Neural crest cell (in vitro differentiated cells): ENCODE data around the gene VPS8. TPM values are rescaled to one million over a fixed set of nuclear protein-coding genes. Genes with fewer than 3 reads are reported as not detected.

Source experiments
- DNase-seq: peaks from one replicate; pipeline ENCODE4 v3.0.0; 2021; ENCODE audit warnings: low read depth, mixed read lengths, low spot score
- H3K27ac Mint-ChIP-seq: one replicate; pipeline ENCODE4 v1.8.0; 2021; ENCODE audit warnings: mild to moderate bottlenecking, mixed read lengths; ENCODE audit not compliant: unreplicated experiment
- H3K27me3 Mint-ChIP-seq: 2 replicates; pipeline ENCODE4 v1.8.0; 2021; ENCODE audit warnings: low read depth, mild to moderate bottlenecking, mixed read lengths
- H3K36me3 Mint-ChIP-seq: 2 replicates; pipeline ENCODE4 v1.8.0; 2021; ENCODE audit warnings: low read depth, mild to moderate bottlenecking, mixed read lengths
- H3K4me1 Mint-ChIP-seq: 2 replicates; pipeline ENCODE4 v1.8.0; 2021; ENCODE audit warnings: mixed read lengths
- H3K4me3 Mint-ChIP-seq: one replicate; pipeline ENCODE4 v1.8.0; 2021; ENCODE audit warnings: mild to moderate bottlenecking, mixed read lengths
- H3K9me3 Mint-ChIP-seq: 2 replicates; pipeline ENCODE4 v1.8.0; 2021; ENCODE audit warnings: mixed read lengths
- total RNA-seq: library from RNA; stranded (reverse); gene quantifications from 2 replicates; pipeline ENCODE4 v1.2.1, GENCODE V29; 2021
- TF ChIP-seq, protein P1 (sequence below): fragments of 200-600 bp; sonication (generic); conservative IDR thresholded peaks from 2 replicates; pipeline ENCODE4 v1.5.0; 2021; ENCODE audit warnings: antibody characterized with exemption, mild to moderate bottlenecking

The VPS8 gene
- total RNA-seq, 1 donor from 2014 or later = 55.7 TPM

DNA sequence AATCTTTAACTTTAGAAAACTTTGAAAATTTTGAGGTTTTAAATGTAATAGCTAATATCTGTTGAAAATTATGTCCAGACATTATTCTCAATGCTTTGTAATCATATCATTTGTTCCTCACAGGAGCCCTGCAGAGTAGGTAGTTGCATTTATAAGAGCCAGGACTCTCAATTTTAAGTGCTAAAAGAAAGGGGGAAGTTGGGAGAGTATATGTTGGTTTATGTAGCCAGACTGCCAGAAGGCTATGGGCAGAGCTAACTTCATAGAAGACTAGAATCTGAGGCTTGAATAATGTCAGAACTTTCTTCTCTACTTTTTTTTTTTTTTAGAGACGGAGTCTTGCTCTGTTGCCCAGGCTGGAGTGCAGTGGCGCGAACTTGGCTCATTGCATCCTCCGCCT lies 9.1 kb downstream of the VPS8 start:
- H3K27ac Mint-ChIP-seq = no peak overlapping the region
- TF ChIP-seq, protein P1, sequence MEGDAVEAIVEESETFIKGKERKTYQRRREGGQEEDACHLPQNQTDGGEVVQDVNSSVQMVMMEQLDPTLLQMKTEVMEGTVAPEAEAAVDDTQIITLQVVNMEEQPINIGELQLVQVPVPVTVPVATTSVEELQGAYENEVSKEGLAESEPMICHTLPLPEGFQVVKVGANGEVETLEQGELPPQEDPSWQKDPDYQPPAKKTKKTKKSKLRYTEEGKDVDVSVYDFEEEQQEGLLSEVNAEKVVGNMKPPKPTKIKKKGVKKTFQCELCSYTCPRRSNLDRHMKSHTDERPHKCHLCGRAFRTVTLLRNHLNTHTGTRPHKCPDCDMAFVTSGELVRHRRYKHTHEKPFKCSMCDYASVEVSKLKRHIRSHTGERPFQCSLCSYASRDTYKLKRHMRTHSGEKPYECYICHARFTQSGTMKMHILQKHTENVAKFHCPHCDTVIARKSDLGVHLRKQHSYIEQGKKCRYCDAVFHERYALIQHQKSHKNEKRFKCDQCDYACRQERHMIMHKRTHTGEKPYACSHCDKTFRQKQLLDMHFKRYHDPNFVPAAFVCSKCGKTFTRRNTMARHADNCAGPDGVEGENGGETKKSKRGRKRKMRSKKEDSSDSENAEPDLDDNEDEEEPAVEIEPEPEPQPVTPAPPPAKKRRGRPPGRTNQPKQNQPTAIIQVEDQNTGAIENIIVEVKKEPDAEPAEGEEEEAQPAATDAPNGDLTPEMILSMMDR = no peak
- no peaks in the 10 kb centered on the region for H3K36me3 Mint-ChIP-seq
- no peaks in the 10 kb centered on the region for H3K9me3 Mint-ChIP-seq
- no peak for DNase-seq
- H3K4me3 Mint-ChIP-seq = no peak overlapping the region
- H3K4me1 Mint-ChIP-seq = no peaks in the 10 kb centered on the region
- no peaks in the 10 kb centered on the region for H3K27me3 Mint-ChIP-seq

- no peaks in the 10 kb centered on the region for H3K27me3 Mint-ChIP-seq
- DNase-seq = no peak
Observed at GRCh38 chr3:184822081-184822480, 10.1 kb downstream of the VPS8 start.

DNA sequence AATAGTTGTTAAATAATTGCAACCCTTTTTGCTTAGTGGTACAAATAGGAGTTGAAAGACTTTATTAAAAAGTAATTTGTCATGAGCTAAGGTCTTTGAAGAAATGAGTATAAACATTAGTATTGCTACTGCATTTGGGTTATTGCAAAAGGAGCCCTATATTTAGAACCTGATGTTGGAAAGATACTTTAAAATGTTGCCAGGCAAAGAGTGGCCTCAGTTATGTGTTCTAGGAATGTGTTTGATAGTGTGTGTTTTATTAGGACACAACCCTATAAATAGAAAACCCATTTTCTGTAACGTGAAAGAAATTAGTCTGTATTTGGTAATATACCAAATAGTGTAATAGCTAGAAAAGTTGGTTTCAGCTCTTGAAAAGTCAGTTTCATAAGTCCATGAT lies 10.7 kb downstream of the VPS8 start:
- Mint-ChIP-seq H3K27me3 (no peaks in the 10 kb centered on the region), H3K27ac (no peak overlapping the region), H3K4me3 (no peak overlapping the region)

More at GRCh38 chr3:184822081-184822480, 10.1 kb downstream of the VPS8 start:
- H3K4me1 Mint-ChIP-seq = no peaks in the 10 kb centered on the region
- no peak overlapping the region for H3K27ac Mint-ChIP-seq
- no peaks in the 10 kb centered on the region for H3K36me3 Mint-ChIP-seq
- H3K4me3 Mint-ChIP-seq = no peak overlapping the region
- TF ChIP-seq, protein P1 = no peak
- H3K9me3 Mint-ChIP-seq = no peaks in the 10 kb centered on the region

GRCh38 chr3:184823990-184824389 lies 12.0 kb downstream of the VPS8 start:
- H3K4me1 Mint-ChIP-seq = no peaks in the 10 kb centered on the region
- peaks cover 3% of the 10 kb centered on the region for H3K36me3 Mint-ChIP-seq
- no peaks in the 10 kb centered on the region for H3K9me3 Mint-ChIP-seq
- no peaks in the 10 kb centered on the region for H3K27me3 Mint-ChIP-seq
- TF ChIP-seq, protein P1 = no peak
- no peak overlapping the region for H3K27ac Mint-ChIP-seq
- no peak overlapping the region for H3K4me3 Mint-ChIP-seq
- no peak for DNase-seq

More for the DNA sequence above, 10.7 kb downstream of the VPS8 start:
- Mint-ChIP-seq H3K4me1 (no peaks in the 10 kb centered on the region), H3K9me3 (no peaks in the 10 kb centered on the region), H3K36me3 (peaks cover 1% of the 10 kb centered on the region)
- DNase-seq = no peak
- TF ChIP-seq, protein P1 = no peak

- no peak overlapping the region for H3K4me3 Mint-ChIP-seq
- no peak overlapping the region for H3K27ac Mint-ChIP-seq
- no peaks in the 10 kb centered on the region for H3K9me3 Mint-ChIP-seq
- no peak for DNase-seq
- no peaks in the 10 kb centered on the region for H3K27me3 Mint-ChIP-seq
- H3K4me1 Mint-ChIP-seq = no peaks in the 10 kb centered on the region
- H3K36me3 Mint-ChIP-seq = peaks cover 3% of the 10 kb centered on the region
- TF ChIP-seq, protein P1 = no peak
Observed at GRCh38 chr3:184825121-184825820, 13.3 kb downstream of the VPS8 start.
